ENCODE data around the gene GFOD1. TPM values are rescaled to one million over a fixed set of nuclear protein-coding genes. Genes with fewer than 3 reads are reported as not detected.
"Not testable (repeated sequence)": the region's sequence is repeated elsewhere in the genome, so short reads cannot be mapped to it uniquely, and the experiment has no call there.

Gene GFOD1
- total RNA-seq, 2 experiments from 2014 or later: 2.4 TPM

GRCh38 chr6:13523826-13524622, 36.6 kb upstream of the GFOD1 start:
- no peak overlapping the region for H3K27ac Mint-ChIP-seq
- DNase-seq: no peak
- no peak overlapping the region for H3K4me3 Mint-ChIP-seq
- ChIA-PET POLR2A (no interaction called here), CTCF (interaction anchor here (0.6 to 0.7 kb wide), 2 partner anchors 50 to 85 kb away, joined by 3 to 4 read pairs; partner anchors contain the start of gene SIRT5)
- H3K4me1 Mint-ChIP-seq: peaks cover 14% of the 10 kb centered on the region
- H3K9me3 Mint-ChIP-seq: no peaks in the 10 kb centered on the region
- H3K36me3 Mint-ChIP-seq (ENCODE audit: low read depth): no peaks in the 10 kb centered on the region
- peaks cover 5% of the 10 kb centered on the region for H3K27me3 Mint-ChIP-seq

GRCh38 chr6:13522656-13523055, 35.3 kb upstream of the GFOD1 start:
- ChIA-PET POLR2A (interaction anchor here (0.6 kb wide), 1 partner anchor 9 kb away, joined by 5 read pairs; no protein-coding TSS in a partner anchor), CTCF (interaction anchor here (0.6 to 0.9 kb wide), 2 partner anchors 13 to 91 kb away, joined by 3 read pairs; no protein-coding TSS in a partner anchor)
- DNase-seq: no peak

GRCh38 chr6:13519839-13520238, 32.4 kb upstream of the GFOD1 start:
- H3K9me3 Mint-ChIP-seq: no peaks in the 10 kb centered on the region
- ChIA-PET CTCF (no interaction called here), POLR2A (no interaction called here)
- H3K27me3 Mint-ChIP-seq: peaks cover 5% of the 10 kb centered on the region
- H3K4me3 Mint-ChIP-seq: no peak overlapping the region
- no peaks in the 10 kb centered on the region for H3K4me1 Mint-ChIP-seq
- H3K36me3 Mint-ChIP-seq (ENCODE audit: low read depth): no peaks in the 10 kb centered on the region
- no peak for DNase-seq
- no peak overlapping the region for H3K27ac Mint-ChIP-seq

More at GRCh38 chr6:13522656-13523055, 35.3 kb upstream of the GFOD1 start:
- H3K27ac Mint-ChIP-seq: no peak overlapping the region
- no peaks in the 10 kb centered on the region for H3K9me3 Mint-ChIP-seq
- H3K4me1 Mint-ChIP-seq: peaks cover 13% of the 10 kb centered on the region
- no peak overlapping the region for H3K4me3 Mint-ChIP-seq
- H3K27me3 Mint-ChIP-seq: peaks cover 5% of the 10 kb centered on the region
- no peaks in the 10 kb centered on the region for H3K36me3 Mint-ChIP-seq (ENCODE audit: low read depth)

- ChIA-PET CTCF (interaction anchor here (1.0 kb wide), 1 partner anchor 136 kb away, joined by 3 read pairs; no protein-coding TSS in a partner anchor), POLR2A (no interaction called here)
- H3K4me1 Mint-ChIP-seq: no peaks in the 10 kb centered on the region
- no peak overlapping the region for H3K4me3 Mint-ChIP-seq
- peaks cover 5% of the 10 kb centered on the region for H3K27me3 Mint-ChIP-seq
- H3K9me3 Mint-ChIP-seq: no peaks in the 10 kb centered on the region
- H3K27ac Mint-ChIP-seq: no peak overlapping the region
- no peaks in the 10 kb centered on the region for H3K36me3 Mint-ChIP-seq (ENCODE audit: low read depth)
- DNase-seq: no peak
Observed at GRCh38 chr6:13517116-13517515, 29.7 kb upstream of the GFOD1 start.

- POLR2A ChIA-PET: no interaction called here
- no peaks in the 10 kb centered on the region for H3K36me3 Mint-ChIP-seq (ENCODE audit: low read depth)
- H3K4me3 Mint-ChIP-seq: no peak overlapping the region
- no peaks in the 10 kb centered on the region for H3K4me1 Mint-ChIP-seq
- H3K9me3 Mint-ChIP-seq: no peaks in the 10 kb centered on the region
- H3K27ac Mint-ChIP-seq: no peak overlapping the region
- H3K27me3 Mint-ChIP-seq: peaks cover 5% of the 10 kb centered on the region
- CTCF ChIA-PET: no interaction called here
- no peak for DNase-seq
Observed at GRCh38 chr6:13515912-13516311, 28.5 kb upstream of the GFOD1 start.

GRCh38 chr6:13513626-13514502, 26.5 kb upstream of the GFOD1 start:
- Mint-ChIP-seq H3K4me3 (no peak overlapping the region), H3K27ac (no peak overlapping the region), H3K27me3 (no peaks in the 10 kb centered on the region), H3K36me3 (ENCODE audit: low read depth) (no peaks in the 10 kb centered on the region), H3K9me3 (no peaks in the 10 kb centered on the region), H3K4me1 (no peaks in the 10 kb centered on the region)
- DNase-seq: no peak
- ChIA-PET CTCF (interaction anchor here (1.1 kb wide), 1 partner anchor 28 kb away, joined by 3 read pairs; no protein-coding TSS in a partner anchor), POLR2A (no interaction called here)

- no peak overlapping the region for H3K27ac Mint-ChIP-seq
Observed at GRCh38 chr6:13512900-13513299, 25.5 kb upstream of the GFOD1 start.

GRCh38 chr6:13511913-13512717, 24.7 kb upstream of the GFOD1 start:
- Mint-ChIP-seq H3K4me1 (no peaks in the 10 kb centered on the region), H3K27ac (no peak overlapping the region), H3K4me3 (no peak overlapping the region), H3K36me3 (ENCODE audit: low read depth) (no peaks in the 10 kb centered on the region), H3K27me3 (peaks cover 5% of the 10 kb centered on the region), H3K9me3 (no peaks in the 10 kb centered on the region)
- DNase-seq: no peak
- CTCF ChIA-PET: no interaction called here
- POLR2A ChIA-PET: interaction anchor here (0.6 kb wide), 1 partner anchor 332 kb away, joined by 3 read pairs; no protein-coding TSS in a partner anchor

More at GRCh38 chr6:13512900-13513299, 25.5 kb upstream of the GFOD1 start:
- Mint-ChIP-seq H3K27me3 (peaks cover 3% of the 10 kb centered on the region), H3K9me3 (no peaks in the 10 kb centered on the region), H3K4me1 (no peaks in the 10 kb centered on the region), H3K36me3 (ENCODE audit: low read depth) (no peaks in the 10 kb centered on the region), H3K4me3 (no peak overlapping the region)
- no peak for DNase-seq
- ChIA-PET POLR2A (no interaction called here), CTCF (no interaction called here)

- H3K9me3 Mint-ChIP-seq; POLR2A ChIA-PET; DNase-seq; H3K4me1 Mint-ChIP-seq; H3K4me3 Mint-ChIP-seq; CTCF ChIA-PET; H3K36me3 Mint-ChIP-seq (ENCODE audit: low read depth); H3K27me3 Mint-ChIP-seq; H3K27ac Mint-ChIP-seq: not testable (repeated sequence)
Observed at GRCh38 chr6:13511141-13511571, 23.8 kb upstream of the GFOD1 start.

- H3K9me3 Mint-ChIP-seq; CTCF ChIA-PET; POLR2A ChIA-PET; DNase-seq; H3K36me3 Mint-ChIP-seq (ENCODE audit: low read depth); H3K4me3 Mint-ChIP-seq; H3K27me3 Mint-ChIP-seq; H3K4me1 Mint-ChIP-seq; H3K27ac Mint-ChIP-seq: not testable (repeated sequence)
Observed at GRCh38 chr6:13510433-13510832, 23.0 kb upstream of the GFOD1 start.

GRCh38 chr6:13508711-13509705, 21.6 kb upstream of the GFOD1 start:
- Mint-ChIP-seq H3K9me3 (no peaks in the 10 kb centered on the region), H3K4me1 (peaks cover 2% of the 10 kb centered on the region), H3K27me3 (peaks cover 5% of the 10 kb centered on the region), H3K4me3 (no peak overlapping the region), H3K27ac (no peak overlapping the region), H3K36me3 (ENCODE audit: low read depth) (no peaks in the 10 kb centered on the region)
- ChIA-PET POLR2A (no interaction called here), CTCF (interaction anchor here (0.6 to 0.8 kb wide), 2 partner anchors 13 to 62 kb away, joined by 3 read pairs; no protein-coding TSS in a partner anchor)
- no peak for DNase-seq

All from activated CD4-positive, alpha-beta T cell treated with anti-CD3 and anti-CD28 coated beads, Interleukin-2, amount 10 ng/mL, durations not matched to agents 7 days and 5 days (primary cell).